K562 (cell line): ENCODE measurements around the gene CDKN3. TPM values are rescaled to one million over a fixed set of nuclear protein-coding genes. Genes with fewer than 3 reads are reported as not detected.

Experiments used
- ATAC-seq: fragments of 200-7000 bp; cut with Tn5 transposase; 3 replicates; pipeline ENCODE4 v1.9.1; 2020; ENCODE audit warnings: moderate library complexity
- BruUV-seq: library from RNA; stranded (reverse); fragments of 400-500 nt; replicated peaks from 2 replicates; lab custom pipeline; 2021; lab: Mats Ljungman, UMichigan
- CTCF ChIA-PET: fragments of 300-600 bp; formaldehyde crosslinking; extraction: SDS; loops from one replicate; lab custom pipeline; 2021; ENCODE audit warnings: low intra/inter-chr PET ratio; lab: Yijun Ruan, JAX
- POLR2A ChIA-PET: fragments of 300-600, 350-650 bp; sonication (Branson Sonifier 250); formaldehyde crosslinking; extraction: SDS; loops from one replicate; lab custom pipeline; 2021; ENCODE audit warnings: antibody characterized with exemption, inconsistent platforms; lab: Yijun Ruan, JAX
- DNase-seq, 4 experiments: peaks; one replicate each; pipeline versions ENCODE4 v3.0.0 to v3.0.0-alpha.2; 2011 to 2018; ENCODE audit warnings: low spot score in 3 of 4, mixed read lengths in 3 of 4; ENCODE audit errors: extremely low read depth in 1 of 4
- FAIRE-seq: peaks from 2 replicates; lab custom pipeline; 2011; peaks lifted over from hg19 to GRCh38; lab: Jason Lieb, UNC
- H2AFZ ChIP-seq: 2 replicates; pipeline ENCODE4 v1.6.0; 2011; ENCODE audit warnings: low read depth, low read length, control low read depth, inconsistent platforms
- H3K27ac ChIP-seq: fragments of 200-600 bp; 3 replicates; pipeline ENCODE4 v1.8.0; 2011; ENCODE audit warnings: low read depth, mild to moderate bottlenecking, control low read depth, inconsistent platforms, low read length, moderate library complexity, mixed read lengths; ENCODE audit errors: extremely low read depth
- H3K27me3 ChIP-seq, 2 experiments: fragments of 300-600 bp in 1 of 2; 2 replicates in 1 of 2; 3 replicates in 1 of 2; pipeline versions ENCODE4 v1.6.0 to v1.8.0; 2011; ENCODE audit warnings: inconsistent platforms in 2 of 2, low read length in 2 of 2, mild to moderate bottlenecking in 1 of 2, mixed read lengths in 1 of 2, moderate library complexity in 1 of 2; ENCODE audit not compliant: control insufficient read depth in 2 of 2, insufficient read depth in 2 of 2
- H3K36me3 ChIP-seq: fragments of 300-600 bp; 3 replicates; pipeline ENCODE4 v1.8.0; 2011; ENCODE audit warnings: mild to moderate bottlenecking, low read length, inconsistent platforms; ENCODE audit not compliant: control insufficient read depth, insufficient read depth
- H3K4me1 ChIP-seq, 2 experiments: fragments of 200-600 bp in 1 of 2; replicated peaks in 1 of 2; 2 replicates in 1 of 2; 3 replicates in 1 of 2; pipeline versions ENCODE4 v1.5.1 to v1.8.0; 2011; ENCODE audit warnings: inconsistent platforms in 2 of 2, low read length in 2 of 2, mild to moderate bottlenecking in 1 of 2, mixed read lengths in 1 of 2, moderate library complexity in 1 of 2; ENCODE audit not compliant: control insufficient read depth in 2 of 2, insufficient read depth in 2 of 2
- H3K4me2 ChIP-seq: 2 replicates; pipeline ENCODE4 v1.6.1; 2011; ENCODE audit warnings: low read length, control low read depth, inconsistent platforms, mixed read lengths; ENCODE audit not compliant: insufficient read depth
- H3K4me3 ChIP-seq: fragments of 200-600 bp; sonication (generic), shearing (Covaris generic); 2 replicates; pipeline ENCODE4 v1.5.1; 2016; ENCODE audit warnings: control low read depth, inconsistent platforms
- H3K79me2 ChIP-seq: fragments of 200-600 bp; 3 replicates; pipeline ENCODE4 v1.8.0; 2011; ENCODE audit warnings: low read length, inconsistent platforms; ENCODE audit not compliant: control insufficient read depth, insufficient read depth
- H3K9ac ChIP-seq, 2 experiments: 2 replicates each; pipeline versions ENCODE4 v1.6.0 to v1.6.1; 2011; ENCODE audit warnings: low read depth in 2 of 2, low read length in 2 of 2, control low read depth in 1 of 2, inconsistent platforms in 1 of 2, mild to moderate bottlenecking in 1 of 2, mixed read lengths in 1 of 2; ENCODE audit not compliant: insufficient read depth in 1 of 2
- H3K9me1 ChIP-seq: one replicate; pipeline ENCODE4 v1.6.0; 2011; ENCODE audit warnings: inconsistent platforms, mild to moderate bottlenecking, low read length, moderate library complexity; ENCODE audit not compliant: control insufficient read depth, insufficient read depth
- H3K9me3 ChIP-seq: replicated peaks from 2 replicates; pipeline ENCODE4 v1.5.1; 2011; ENCODE audit warnings: low read depth, low read length, inconsistent platforms; ENCODE audit not compliant: control insufficient read depth, insufficient read depth
- H4K20me1 ChIP-seq: replicated peaks from 2 replicates; pipeline ENCODE4 v1.6.1; 2011; ENCODE audit warnings: low read length, inconsistent platforms, mixed read lengths; ENCODE audit not compliant: control insufficient read depth, insufficient read depth
- ADNP ChIP-seq: fragments of 200-800 bp; sonication (Bioruptor generic); IDR thresholded peaks from 2 replicates; pipeline ENCODE4 v1.6.1; 2016; ENCODE audit warnings: missing genetic modification characterization, missing compliant biosample characterization
- CEBPB ChIP-seq: fragments of 450-650 bp; IDR thresholded peaks from 2 replicates; pipeline ENCODE4 v1.6.1; 2016; ENCODE audit warnings: missing genetic modification characterization, missing compliant biosample characterization
- CTBP1 ChIP-seq: fragments of 450-650 bp; IDR thresholded peaks from 2 replicates; pipeline ENCODE4 v1.6.1; 2016; ENCODE audit warnings: borderline replicate concordance
- CTCF ChIP-seq, 3 experiments: IDR thresholded peaks in 2 of 3; conservative IDR thresholded peaks in 1 of 3; 2 replicates each; pipeline ENCODE4 v1.5.1; 2011 to 2012; ENCODE audit warnings: low read length in 3 of 3, mild to moderate bottlenecking in 3 of 3, control low read depth in 2 of 3, improper control_type of control experiment in 1 of 3, inconsistent platforms in 1 of 3, low read depth in 1 of 3, mixed read lengths in 1 of 3, moderate library complexity in 1 of 3; ENCODE audit not compliant: insufficient read depth in 2 of 3
- E2F6 ChIP-seq, 2 experiments: IDR thresholded peaks; 2 replicates each; pipeline ENCODE4 v1.6.1; 2011; ENCODE audit warnings: borderline replicate concordance in 1 of 2, control low read depth in 1 of 2, low read depth in 1 of 2, low read length in 1 of 2, mild to moderate bottlenecking in 1 of 2, mixed read lengths in 1 of 2, moderate library complexity in 1 of 2; ENCODE audit not compliant: insufficient read depth in 1 of 2, insufficient read length in 1 of 2, poor library complexity in 1 of 2, severe bottlenecking in 1 of 2; ENCODE audit errors: extremely low read depth in 1 of 2
- KDM4B ChIP-seq, 2 experiments: fragments of 450-650 bp in 1 of 2; sonication (generic) in 1 of 2; IDR thresholded peaks; 2 replicates each; pipeline ENCODE4 v1.6.1; 2016 to 2017; ENCODE audit warnings: borderline replicate concordance in 2 of 2, antibody characterized with exemption in 1 of 2, low read depth in 1 of 2, mild to moderate bottlenecking in 1 of 2
- KLF13 ChIP-seq: fragments of 450-650 bp; IDR thresholded peaks from 2 replicates; pipeline ENCODE4 v1.6.1; 2016; ENCODE audit warnings: missing genetic modification characterization, low read depth, mild to moderate bottlenecking, missing compliant biosample characterization, moderate library complexity, borderline replicate concordance
- MEIS2 ChIP-seq: fragments of 450-650 bp; IDR thresholded peaks from 2 replicates; pipeline ENCODE4 v1.6.1; 2014; ENCODE audit warnings: mild to moderate bottlenecking; ENCODE audit not compliant: partially characterized antibody
- PTRF ChIP-seq: fragments of 450-650 bp; IDR thresholded peaks from 2 replicates; pipeline ENCODE4 v1.6.1; 2016; ENCODE audit warnings: mild to moderate bottlenecking, missing genetic modification characterization, missing compliant biosample characterization
- RAD21 ChIP-seq, 2 experiments: fragments of 250-450 bp in 1 of 2; fragments of 450-650 bp in 1 of 2; sonication (Bioruptor Pico) in 1 of 2; formaldehyde crosslinking in 1 of 2; IDR thresholded peaks in 1 of 2; conservative IDR thresholded peaks in 1 of 2; 2 replicates each; pipeline versions ENCODE4 v1.4.0 to v1.8.0; 2020 to 2022; ENCODE audit warnings: mild to moderate bottlenecking in 2 of 2, moderate library complexity in 1 of 2
- RCOR1 ChIP-seq, 2 experiments: IDR thresholded peaks; 2 replicates each; pipeline ENCODE4 v1.6.1; 2012; ENCODE audit warnings: low read depth in 2 of 2, low read length in 2 of 2, borderline replicate concordance in 1 of 2, improper control_type of control experiment in 1 of 2
- USF2 ChIP-seq: sonication (generic); formaldehyde crosslinking; IDR thresholded peaks from 2 replicates; pipeline ENCODE4 v1.5.0; 2020; ENCODE audit warnings: missing genetic modification reagents
- ZBTB8A ChIP-seq: fragments of 450-650 bp; IDR thresholded peaks from 2 replicates; pipeline ENCODE4 v1.6.1; 2018; ENCODE audit warnings: mild to moderate bottlenecking, moderate library complexity; ENCODE audit not compliant: partially characterized antibody
- ZNF507 ChIP-seq: conservative IDR thresholded peaks from 2 replicates; pipeline ENCODE4 v1.6.1; 2017; ENCODE audit warnings: missing genetic modification characterization, missing compliant biosample characterization
- ZNF551 ChIP-seq: fragments of 250-450 bp; sonication (Bioruptor Pico); IDR thresholded peaks from 2 replicates; pipeline ENCODE4 v1.5.0; 2021; ENCODE audit warnings: mild to moderate bottlenecking, moderate library complexity
- ZNF644 ChIP-seq: fragments of 200-800 bp; sonication (Bioruptor generic); IDR thresholded peaks from 2 replicates; pipeline ENCODE4 v1.6.1; 2016; ENCODE audit warnings: low read depth, missing genetic modification characterization, missing compliant biosample characterization
- ZNF699 ChIP-seq: fragments of 250-450 bp; sonication (Bioruptor Pico); IDR thresholded peaks from 2 replicates; pipeline ENCODE4 v1.8.0; 2021; ENCODE audit warnings: mild to moderate bottlenecking, moderate library complexity; ENCODE audit not compliant: insufficient replicate concordance
- WGBS: fragments of 100-300 bp; shearing (Covaris generic); methylation state at CpG from one replicate; pipeline ENCODE4 v1.1.6; 2016; ENCODE audit warnings: low coverage, mixed read lengths; ENCODE audit not compliant: insufficient coverage; ENCODE audit errors: missing lambda C conversion rate; 5-methylcytosine and 5-hydroxymethylcytosine counted together
- in situ Hi-C: fragments of 300-500 bp; cut with MboI; formaldehyde crosslinking; loops from 4 replicates; pipeline ENCODE4 v1.15.0; 2018; ENCODE audit warnings: inconsistent platforms, mixed read lengths
- intact Hi-C: fragments of 100-400 bp; cut with micrococcal nuclease; formaldehyde crosslinking; loops from 2 replicates; pipeline ENCODE4 v1.14.2; 2022
- polyA plus RNA-seq, 8 experiments: library from polyadenylated mRNA; depleted of rRNA in 4 of 8; stranded (reverse) in 5 of 8; unstranded in 3 of 8; fragments of >200 nt; fragmentation: Nextera tagmentation in 2 of 8; fragmentation: Illumina TruSeq in 1 of 8; extraction: Ambion mirVana in 2 of 8; extraction: Trizol in 1 of 8; gene quantifications; 2 replicates each; pipeline versions ENCODE4 v1.2.1 to v1.2.3, GENCODE V29; 2011 to 2014; ENCODE audit warnings: inconsistent platforms in 1 of 8, missing spikeins in 1 of 8
- total RNA-seq, 7 experiments: library from RNA; depleted of rRNA in 6 of 7; stranded (reverse); fragments of >200 nt in 6 of 7; fragmentation: Illumina TruSeq in 2 of 7; extraction: Trizol in 2 of 7; gene quantifications; 2 replicates each; pipeline versions ENCODE4 v1.2.1 to v1.2.3, GENCODE V29; 2011 to 2021; ENCODE audit warnings: low replicate concordance in 1 of 7

The CDKN3 gene
- total and polyA plus RNA-seq, 9 of the 15 experiments (the other 6 are each of a cell fraction or from before 2014, with no cell fraction given): 41.3 to 128 (median 70.7) TPM

DNA sequence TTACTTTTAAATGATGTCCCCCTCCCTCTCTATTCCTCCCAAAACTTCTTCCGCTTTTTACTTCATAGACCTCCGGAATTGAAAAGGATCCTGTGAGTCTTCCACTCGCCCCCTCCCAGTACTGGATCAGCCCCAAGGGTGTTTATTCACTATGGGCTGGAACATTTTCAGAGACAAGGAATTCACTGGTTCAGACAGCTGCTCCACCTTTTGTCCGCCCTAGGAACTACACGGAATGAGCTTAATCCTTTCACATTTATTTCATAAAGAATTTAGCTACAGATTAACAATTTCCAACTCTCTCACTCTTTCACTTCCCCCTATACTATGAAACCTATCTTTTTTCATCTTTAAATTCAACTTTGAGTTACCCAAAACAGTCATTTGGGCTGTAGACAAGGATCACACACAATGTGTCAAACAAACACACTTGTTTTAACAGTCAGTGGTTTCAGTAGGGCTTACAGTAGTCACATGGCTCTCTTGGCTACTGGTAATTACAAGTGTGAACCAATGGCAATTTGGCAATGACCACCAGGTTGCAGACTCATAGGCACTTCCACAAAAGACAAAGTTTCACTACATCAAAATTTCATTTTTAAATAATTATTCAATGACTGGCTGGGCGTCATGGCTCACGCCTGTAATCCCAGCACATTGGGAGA lies 23.8 kb downstream of the CDKN3 start:
- intact Hi-C loops: loop anchor here (2.0 kb wide), 1 partner anchor 54 kb away; no protein-coding TSS in a partner anchor

More for the DNA sequence above, 23.8 kb downstream of the CDKN3 start:
- TF ChIP-seq RCOR1 (IDR thresholded peaks at IDR 0.05; ENCODE audit: borderline replicate concordance in 1 of 2, low read depth in 2 of 2, low read length in 2 of 2) (no peak), MEIS2 (no peak), RAD21 (CRISPR knock-in tag; conservative IDR thresholded peaks at IDR 0.05 in 1 of 2, IDR thresholded peaks at IDR 0.05 in 1 of 2) (peak; percentile 20 to 34; a peak in 2 of 4 replicates), CTCF (IDR thresholded peaks at IDR 0.05 in 2 of 3, conservative IDR thresholded peaks at IDR 0.05 in 1 of 3; ENCODE audit: insufficient read depth in 2 of 3, low read depth in 1 of 3, low read length in 3 of 3) (peak; percentile 39 to 55 (median 53); a peak in 5 of 6 replicates), ZNF507 (tag) (no peak), USF2 (no peak), ZNF644 (tag) (no peak), CTBP1 (no peak), KDM4B (IDR thresholded peaks at IDR 0.05; ENCODE audit: borderline replicate concordance in 2 of 2, low read depth in 1 of 2) (no peak), KLF13 (tag) (no peak), ZNF699 (CRISPR knock-in tag) (no peak), ZBTB8A (no peak), E2F6 (IDR thresholded peaks at IDR 0.05; ENCODE audit: borderline replicate concordance in 1 of 2, extremely low read depth in 1 of 2, insufficient read depth in 1 of 2, insufficient read length in 1 of 2, low read depth in 1 of 2, low read length in 1 of 2, poor library complexity in 1 of 2, severe bottlenecking in 1 of 2) (no peak), CEBPB (tag) (no peak), PTRF (tag) (no peak), ZNF551 (CRISPR knock-in tag) (no peak), ADNP (tag) (no peak)
- TF ChIP-seq, all 486 proteins: peak for 2
- Histone ChIP-seq H3K27ac (no peak overlapping the region), H3K4me1 (no peaks in the 10 kb centered on the region; a peak in 1 of 5 replicates), H4K20me1 (no peaks in the 10 kb centered on the region), H3K36me3 (peaks cover 33% of the 10 kb centered on the region; the same call in 1 of the 3 replicates), H3K4me2 (no peak overlapping the region), H3K9me3 (no peaks in the 10 kb centered on the region), H2AFZ (no peak overlapping the region), H3K79me2 (no peaks in the 10 kb centered on the region), H3K4me3 (no peak overlapping the region), H3K9ac (no peak overlapping the region), H3K27me3 (no peaks in the 10 kb centered on the region), H3K9me1 (no peaks in the 10 kb centered on the region)
- FAIRE-seq (peak; percentile 65), ATAC-seq (peak; percentile 86), DNase-seq (peak; percentile 23 to 36 (median 26))
- ChIA-PET CTCF (no interaction called here), POLR2A (interaction anchor here (1.0 to 1.2 kb wide), 2 partner anchors 9 to 15 kb away, joined by 3 to 7 read pairs; no protein-coding TSS in a partner anchor)
- WGBS: 68% methylated on average over 7 of the region's 7 CpGs
- BruUV-seq: no TSS peak
- in situ Hi-C loops: no loop called here
